Colonic mucosa (tissue), 4 donors: ENCODE results near the gene VPREB3. TPM values are rescaled to one million over a fixed set of nuclear protein-coding genes. Genes with fewer than 3 reads are reported as not detected.

Source experiments
- DNase-seq: peaks from one replicate; pipeline ENCODE4 v3.0.0-alpha.2; 2020
- H3K27ac ChIP-seq: fragments of 200-600 bp; one replicate; pipeline ENCODE4 v1.8.0; 2021
- H3K27me3 ChIP-seq: fragments of 200-600 bp; one replicate; pipeline ENCODE4 v1.8.0; 2021
- H3K36me3 ChIP-seq: fragments of 200-600 bp; one replicate; pipeline ENCODE4 v1.8.0; 2021
- H3K4me1 ChIP-seq: fragments of 200-600 bp; one replicate; pipeline ENCODE4 v1.8.0; 2021; ENCODE audit warnings: mild to moderate bottlenecking
- H3K4me3 ChIP-seq: fragments of 200-600 bp; one replicate; pipeline ENCODE4 v1.8.0; 2021
- H3K9ac ChIP-seq, 2 donors: one replicate each; pipeline ENCODE4 v1.7.0; 2013; ENCODE audit warnings: control low read depth in 2 of 2, low read depth in 2 of 2, low read length in 2 of 2
- H3K9me3 ChIP-seq: fragments of 200-600 bp; one replicate; pipeline ENCODE4 v1.8.0; 2021
- CTCF ChIP-seq: fragments of 200-600 bp; IDR thresholded peaks from one replicate; pipeline ENCODE4 v1.8.0; 2022; ENCODE audit warnings: antibody characterized with exemption, mild to moderate bottlenecking
- intact Hi-C: fragments of 100-400 bp; cut with DNase I; formaldehyde crosslinking; loops from one replicate; pipeline ENCODE4 v1.14.1; 2022
- total RNA-seq, 2 donors: library from RNA; stranded (reverse); fragmentation: NEBNext Ultra II Directional in 1 of 2; extraction: Animal tissue kit (Norgen Biotek cat#: 25700) in 1 of 2; gene quantifications; one replicate each; pipeline ENCODE4 v1.2.1, GENCODE V29; 2021
- donor health status: healthy.
- donor health status: DM: no; HTN: no; CAD: no.
- donor health status: DM: no; HTN: no; CAD: no.

VPREB3 gene
- total RNA-seq, 2 donors from 2014 or later, result 1.2 to 1.9 TPM

- Histone ChIP-seq H3K27ac (no peak overlapping the region), H3K9me3 (no peaks in the 10 kb centered on the region), H3K9ac (no peak overlapping the region), H3K27me3 (no peaks in the 10 kb centered on the region), H3K4me1 (peaks cover 7% of the 10 kb centered on the region), H3K36me3 (peaks cover 21% of the 10 kb centered on the region), H3K4me3 (no peak overlapping the region)
- no peak for TF ChIP-seq CTCF
- no peak for DNase-seq
- intact Hi-C loops, result no loop called here
Observed at GRCh38 chr22:23790819-23791737, 36.9 kb upstream of the VPREB3 start.

GRCh38 chr22:23789638-23790037 lies 35.4 kb upstream of the VPREB3 start:
- no peak for DNase-seq
- TF ChIP-seq CTCF, result no peak
- H3K4me1 ChIP-seq, result peaks cover 7% of the 10 kb centered on the region

GRCh38 chr22:23789121-23789520 lies 34.9 kb upstream of the VPREB3 start:
- H3K9ac ChIP-seq, result no peak overlapping the region
- H3K27me3 ChIP-seq, result no peaks in the 10 kb centered on the region
- DNase-seq, result no peak
- no peaks in the 10 kb centered on the region for H3K9me3 ChIP-seq
- intact Hi-C loops, result no loop called here
- peaks cover 7% of the 10 kb centered on the region for H3K4me1 ChIP-seq
- TF ChIP-seq CTCF, result no peak
- no peak overlapping the region for H3K4me3 ChIP-seq
- H3K27ac ChIP-seq, result no peak overlapping the region
- H3K36me3 ChIP-seq, result peaks cover 8% of the 10 kb centered on the region

More at GRCh38 chr22:23789638-23790037, 35.4 kb upstream of the VPREB3 start:
- intact Hi-C loops, result no loop called here
- Histone ChIP-seq H3K9me3 (no peaks in the 10 kb centered on the region), H3K4me3 (no peak overlapping the region), H3K9ac (no peak overlapping the region), H3K27ac (no peak overlapping the region), H3K27me3 (no peaks in the 10 kb centered on the region), H3K36me3 (peaks cover 12% of the 10 kb centered on the region)

- no peak for TF ChIP-seq CTCF
- Histone ChIP-seq H3K9me3 (no peaks in the 10 kb centered on the region), H3K27me3 (no peaks in the 10 kb centered on the region), H3K4me3 (peak overlapping the region; percentile 65), H3K27ac (peak overlapping the region; percentile 97), H3K9ac (peak overlapping the region in 1 of 2 donors; percentile 83), H3K4me1 (peaks cover 7% of the 10 kb centered on the region), H3K36me3 (no peaks in the 10 kb centered on the region)
- no peak for DNase-seq
- intact Hi-C loops, result no loop called here
Observed at GRCh38 chr22:23787910-23788309, 33.7 kb upstream of the VPREB3 start.

- Histone ChIP-seq H3K27ac (peak overlapping the region; percentile 97), H3K36me3 (no peaks in the 10 kb centered on the region), H3K27me3 (no peaks in the 10 kb centered on the region), H3K9ac (peak overlapping the region in 1 of 2 donors; percentile 83), H3K9me3 (no peaks in the 10 kb centered on the region), H3K4me1 (peaks cover 7% of the 10 kb centered on the region), H3K4me3 (peak overlapping the region; percentile 65)
- DNase-seq, result no peak
- intact Hi-C loops, result no loop called here
- TF ChIP-seq CTCF, result no peak
Observed at GRCh38 chr22:23787600-23787896, 33.3 kb upstream of the VPREB3 start.
